Activated CD4-positive, alpha-beta memory T cell treated with anti-CD3 and anti-CD28 coated beads for 36 hours (primary cell): ENCODE results near the gene VCAN. TPM values are rescaled to one million over a fixed set of nuclear protein-coding genes. Genes with fewer than 3 reads are reported as not detected.

Experiments
- CTCF ChIA-PET: fragments of 350-600 bp; sonication (Branson Sonifier 250); formaldehyde crosslinking; loops from one replicate; lab custom pipeline; 2021; ENCODE audit warnings: antibody characterized with exemption, inconsistent platforms; lab: Charles Lee
- POLR2A ChIA-PET: fragments of 350-600 bp; sonication (Branson Sonifier 250); formaldehyde crosslinking; loops from one replicate; lab custom pipeline; 2021; ENCODE audit warnings: antibody characterized with exemption; lab: Charles Lee
- DNase-seq: peaks from one replicate; pipeline ENCODE4 v3.0.0-alpha.2; 2020
- H3K27ac Mint-ChIP-seq: one replicate; pipeline ENCODE4 v1.8.0; 2021; ENCODE audit warnings: mixed read lengths
- H3K27me3 Mint-ChIP-seq: one replicate; pipeline ENCODE4 v1.8.0; 2021; ENCODE audit warnings: mixed read lengths
- H3K36me3 Mint-ChIP-seq: one replicate; pipeline ENCODE4 v1.8.0; 2021; ENCODE audit warnings: mixed read lengths
- H3K4me1 Mint-ChIP-seq: one replicate; pipeline ENCODE4 v1.8.0; 2021; ENCODE audit warnings: low read depth, mixed read lengths
- H3K4me3 Mint-ChIP-seq: one replicate; pipeline ENCODE4 v1.8.0; 2021; ENCODE audit warnings: mild to moderate bottlenecking, mixed read lengths
- H3K9me3 Mint-ChIP-seq: one replicate; pipeline ENCODE4 v1.8.0; 2021; ENCODE audit warnings: mixed read lengths
- intact Hi-C: fragments of 100-400 bp; cut with micrococcal nuclease; formaldehyde crosslinking; loops from one replicate; pipeline ENCODE4 v1.15.1; 2023
- total RNA-seq, 2 experiments: library from RNA; stranded (reverse); gene quantifications; one replicate each; pipeline ENCODE4 v1.2.3, GENCODE V29; 2021

The VCAN gene
- total RNA-seq, 2 experiments from 2014 or later = 0.02 TPM; not detected in 1

DNA sequence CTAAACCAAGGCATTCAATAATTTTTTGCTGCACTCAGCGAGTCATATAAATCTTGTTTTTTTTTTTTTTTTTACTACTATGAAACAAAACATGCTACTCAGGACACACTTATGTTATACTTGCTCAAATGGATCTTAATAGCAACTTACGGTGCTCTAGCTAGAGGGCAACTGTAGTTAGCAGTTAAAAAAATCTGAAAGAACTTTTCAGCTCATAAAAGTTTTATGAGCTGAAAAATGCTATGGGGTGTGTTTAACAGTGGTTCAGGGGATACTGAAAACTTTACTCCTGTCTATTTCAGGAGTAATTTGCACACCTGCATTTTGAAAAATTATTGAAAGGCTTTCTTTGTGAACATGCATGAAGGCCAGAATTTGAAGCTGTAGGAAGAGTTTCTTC, 53.4 kb downstream of the VCAN start:
- intact Hi-C loops = no loop called here
- no peaks in the 10 kb centered on the region for H3K4me1 Mint-ChIP-seq
- CTCF ChIA-PET = no interaction called here
- no peak overlapping the region for H3K27ac Mint-ChIP-seq
- no peak overlapping the region for H3K4me3 Mint-ChIP-seq
- no peak for DNase-seq
- no peaks in the 10 kb centered on the region for H3K36me3 Mint-ChIP-seq
- POLR2A ChIA-PET = no interaction called here
- no peaks in the 10 kb centered on the region for H3K9me3 Mint-ChIP-seq
- peaks cover 1% of the 10 kb centered on the region for H3K27me3 Mint-ChIP-seq

DNA sequence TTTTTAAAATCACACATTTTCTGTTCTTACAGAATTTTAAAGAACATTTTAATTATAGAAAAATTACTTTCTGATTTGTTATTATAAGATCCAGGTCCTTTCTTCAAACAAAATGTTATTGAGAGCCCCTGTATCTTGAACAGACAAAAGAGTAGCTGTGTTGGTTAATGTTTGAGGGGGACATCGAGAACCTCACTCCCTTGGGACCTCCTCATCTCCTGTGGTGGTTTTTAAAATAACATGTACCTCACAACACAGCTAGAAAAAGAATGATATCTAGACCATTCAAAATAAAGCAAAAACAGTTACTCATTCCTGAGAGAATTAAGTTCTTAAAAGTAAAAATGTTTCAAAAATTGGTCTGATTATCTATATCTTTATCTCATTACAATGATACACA, 54.7 kb downstream of the VCAN start:
- H3K4me1 Mint-ChIP-seq = no peaks in the 10 kb centered on the region
- POLR2A ChIA-PET = no interaction called here
- peaks cover 1% of the 10 kb centered on the region for H3K27me3 Mint-ChIP-seq
- no peak overlapping the region for H3K27ac Mint-ChIP-seq
- no peaks in the 10 kb centered on the region for H3K36me3 Mint-ChIP-seq
- CTCF ChIA-PET = no interaction called here
- no peak overlapping the region for H3K4me3 Mint-ChIP-seq
- no peaks in the 10 kb centered on the region for H3K9me3 Mint-ChIP-seq
- no peak for DNase-seq
- intact Hi-C loops = no loop called here

DNA sequence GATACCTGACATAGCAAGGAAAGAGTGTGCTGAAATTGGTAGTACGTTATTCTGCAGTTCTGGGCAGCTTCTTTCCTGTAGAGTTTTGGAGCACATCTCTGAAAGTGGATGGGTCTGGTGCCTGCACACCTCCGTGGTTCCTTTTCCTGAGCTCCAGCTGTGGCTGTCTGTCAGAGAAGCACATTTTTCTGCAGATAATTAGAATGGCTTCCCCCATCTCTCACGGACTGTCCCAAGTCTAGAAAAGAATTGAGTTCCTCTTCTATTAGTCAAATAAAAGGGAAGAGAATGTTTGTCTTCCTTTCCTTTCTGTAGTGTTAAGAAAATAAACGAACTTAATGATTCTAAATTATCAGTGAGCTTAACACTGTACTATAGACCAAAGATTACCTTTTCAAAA, 55.7 kb downstream of the VCAN start:
- Mint-ChIP-seq H3K27me3 (peaks cover 1% of the 10 kb centered on the region), H3K27ac (no peak overlapping the region), H3K36me3 (no peaks in the 10 kb centered on the region), H3K4me1 (no peaks in the 10 kb centered on the region), H3K9me3 (no peaks in the 10 kb centered on the region), H3K4me3 (no peak overlapping the region)
- ChIA-PET CTCF (no interaction called here), POLR2A (no interaction called here)
- DNase-seq = no peak
- intact Hi-C loops = no loop called here

GRCh38 chr5:83527722-83528438, 56.3 kb downstream of the VCAN start:
- Mint-ChIP-seq H3K4me1 (no peaks in the 10 kb centered on the region), H3K36me3 (no peaks in the 10 kb centered on the region), H3K4me3 (no peak overlapping the region), H3K9me3 (no peaks in the 10 kb centered on the region), H3K27me3 (peaks cover 1% of the 10 kb centered on the region), H3K27ac (no peak overlapping the region)
- ChIA-PET CTCF (no interaction called here), POLR2A (no interaction called here)
- intact Hi-C loops = no loop called here
- DNase-seq = no peak

- Mint-ChIP-seq H3K4me1 (no peaks in the 10 kb centered on the region), H3K36me3 (no peaks in the 10 kb centered on the region), H3K27ac (no peak overlapping the region), H3K4me3 (no peak overlapping the region), H3K9me3 (no peaks in the 10 kb centered on the region), H3K27me3 (peaks cover 1% of the 10 kb centered on the region)
- POLR2A ChIA-PET = no interaction called here
- CTCF ChIA-PET = no interaction called here
- intact Hi-C loops = no loop called here
- DNase-seq = no peak
Measured at GRCh38 chr5:83528439-83528769, 56.9 kb downstream of the VCAN start.

DNA sequence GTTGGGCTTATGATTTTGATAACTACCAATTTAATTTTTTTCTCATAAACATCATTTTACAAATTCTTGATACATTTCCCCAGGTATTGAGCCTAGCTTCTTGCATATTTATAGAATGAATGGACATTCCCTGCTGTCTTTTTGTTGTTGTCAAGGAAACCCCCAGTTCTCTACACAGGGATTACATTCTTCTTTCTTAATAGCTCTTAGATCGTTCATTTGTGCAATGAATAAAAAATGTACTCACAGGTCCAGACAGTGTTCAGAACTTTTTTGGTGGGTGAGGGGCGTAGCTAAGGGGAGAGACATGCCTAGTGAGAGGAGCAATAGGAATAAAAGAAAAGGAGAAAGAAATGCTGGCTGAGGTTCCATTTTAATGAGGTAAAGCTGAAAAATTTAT, 58.6 kb downstream of the VCAN start:
- H3K36me3 Mint-ChIP-seq = no peaks in the 10 kb centered on the region
- no peak overlapping the region for H3K27ac Mint-ChIP-seq
- ChIA-PET POLR2A (no interaction called here), CTCF (no interaction called here)
- intact Hi-C loops = no loop called here
- H3K4me3 Mint-ChIP-seq = no peak overlapping the region
- no peaks in the 10 kb centered on the region for H3K4me1 Mint-ChIP-seq
- peaks cover 2% of the 10 kb centered on the region for H3K27me3 Mint-ChIP-seq
- no peaks in the 10 kb centered on the region for H3K9me3 Mint-ChIP-seq
- no peak for DNase-seq

DNA sequence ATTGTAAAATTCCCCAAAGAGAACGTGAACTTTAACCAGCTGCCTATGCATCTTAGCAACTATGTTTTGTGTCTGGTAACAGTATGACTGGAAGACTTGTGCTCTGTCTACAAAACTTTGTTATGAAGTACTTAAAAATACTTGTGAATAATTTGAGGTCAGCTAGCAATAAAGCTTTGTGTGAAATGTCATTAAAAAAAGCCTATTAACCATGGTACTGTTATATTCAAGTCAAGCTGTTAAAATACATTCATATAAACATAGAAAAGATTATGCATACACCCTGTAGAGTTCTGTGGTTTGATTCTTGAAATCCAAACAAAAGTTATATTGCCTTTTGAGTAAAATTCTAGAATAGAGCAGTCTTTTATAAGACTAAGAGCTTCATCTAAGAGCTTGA, 60.1 kb downstream of the VCAN start:
- no peaks in the 10 kb centered on the region for H3K4me1 Mint-ChIP-seq
- ChIA-PET POLR2A (no interaction called here), CTCF (no interaction called here)
- H3K27me3 Mint-ChIP-seq = peaks cover 2% of the 10 kb centered on the region
- no peaks in the 10 kb centered on the region for H3K36me3 Mint-ChIP-seq
- no peak overlapping the region for H3K4me3 Mint-ChIP-seq
- no peaks in the 10 kb centered on the region for H3K9me3 Mint-ChIP-seq
- intact Hi-C loops = no loop called here
- DNase-seq = no peak
- no peak overlapping the region for H3K27ac Mint-ChIP-seq

GRCh38 chr5:83538786-83539462, 67.4 kb downstream of the VCAN start:
- H3K4me1 Mint-ChIP-seq = peaks cover 13% of the 10 kb centered on the region
- no peak overlapping the region for H3K4me3 Mint-ChIP-seq
- no peaks in the 10 kb centered on the region for H3K9me3 Mint-ChIP-seq
- no peak for DNase-seq
- no peaks in the 10 kb centered on the region for H3K36me3 Mint-ChIP-seq
- ChIA-PET CTCF (no interaction called here), POLR2A (no interaction called here)
- H3K27me3 Mint-ChIP-seq = peaks cover 9% of the 10 kb centered on the region
- intact Hi-C loops = no loop called here
- no peak overlapping the region for H3K27ac Mint-ChIP-seq

- Mint-ChIP-seq H3K27me3 (peaks cover 9% of the 10 kb centered on the region), H3K9me3 (no peaks in the 10 kb centered on the region), H3K36me3 (no peaks in the 10 kb centered on the region), H3K4me1 (peaks cover 13% of the 10 kb centered on the region), H3K4me3 (no peak overlapping the region), H3K27ac (no peak overlapping the region)
- no peak for DNase-seq
- intact Hi-C loops = no loop called here
- ChIA-PET POLR2A (no interaction called here), CTCF (no interaction called here)
Measured at GRCh38 chr5:83539463-83539790, 67.9 kb downstream of the VCAN start.

DNA sequence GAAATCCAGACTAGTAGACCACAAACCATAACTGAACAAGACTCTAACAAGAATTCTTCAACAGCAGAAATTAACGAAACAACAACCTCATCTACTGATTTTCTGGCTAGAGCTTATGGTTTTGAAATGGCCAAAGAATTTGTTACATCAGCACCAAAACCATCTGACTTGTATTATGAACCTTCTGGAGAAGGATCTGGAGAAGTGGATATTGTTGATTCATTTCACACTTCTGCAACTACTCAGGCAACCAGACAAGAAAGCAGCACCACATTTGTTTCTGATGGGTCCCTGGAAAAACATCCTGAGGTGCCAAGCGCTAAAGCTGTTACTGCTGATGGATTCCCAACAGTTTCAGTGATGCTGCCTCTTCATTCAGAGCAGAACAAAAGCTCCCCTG, 68.6 kb downstream of the VCAN start:
- intact Hi-C loops = no loop called here
- POLR2A ChIA-PET = no interaction called here

DNA sequence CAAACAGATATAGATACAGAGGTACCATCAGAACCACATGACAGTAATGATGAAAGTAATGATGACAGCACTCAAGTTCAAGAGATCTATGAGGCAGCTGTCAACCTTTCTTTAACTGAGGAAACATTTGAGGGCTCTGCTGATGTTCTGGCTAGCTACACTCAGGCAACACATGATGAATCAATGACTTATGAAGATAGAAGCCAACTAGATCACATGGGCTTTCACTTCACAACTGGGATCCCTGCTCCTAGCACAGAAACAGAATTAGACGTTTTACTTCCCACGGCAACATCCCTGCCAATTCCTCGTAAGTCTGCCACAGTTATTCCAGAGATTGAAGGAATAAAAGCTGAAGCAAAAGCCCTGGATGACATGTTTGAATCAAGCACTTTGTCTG, 69.2 kb downstream of the VCAN start:
- CTCF ChIA-PET = no interaction called here
- peaks cover 13% of the 10 kb centered on the region for H3K4me1 Mint-ChIP-seq

More for the DNA sequence above, 68.6 kb downstream of the VCAN start:
- Mint-ChIP-seq H3K27me3 (peaks cover 9% of the 10 kb centered on the region), H3K9me3 (no peaks in the 10 kb centered on the region), H3K36me3 (no peaks in the 10 kb centered on the region), H3K27ac (no peak overlapping the region), H3K4me1 (peaks cover 13% of the 10 kb centered on the region), H3K4me3 (no peak overlapping the region)
- CTCF ChIA-PET = no interaction called here
- DNase-seq = no peak

GRCh38 chr5:83542839-83543238, 71.3 kb downstream of the VCAN start:
- Mint-ChIP-seq H3K9me3 (no peaks in the 10 kb centered on the region), H3K27ac (no peak overlapping the region), H3K4me3 (no peak overlapping the region), H3K27me3 (peaks cover 9% of the 10 kb centered on the region), H3K36me3 (no peaks in the 10 kb centered on the region), H3K4me1 (peaks cover 13% of the 10 kb centered on the region)
- ChIA-PET POLR2A (no interaction called here), CTCF (no interaction called here)
- no peak for DNase-seq
- intact Hi-C loops = no loop called here

More for the DNA sequence above, 69.2 kb downstream of the VCAN start:
- Mint-ChIP-seq H3K9me3 (no peaks in the 10 kb centered on the region), H3K27ac (no peak overlapping the region), H3K27me3 (peaks cover 10% of the 10 kb centered on the region), H3K36me3 (no peaks in the 10 kb centered on the region), H3K4me3 (no peak overlapping the region)
- no peak for DNase-seq
- POLR2A ChIA-PET = no interaction called here
- intact Hi-C loops = no loop called here

DNA sequence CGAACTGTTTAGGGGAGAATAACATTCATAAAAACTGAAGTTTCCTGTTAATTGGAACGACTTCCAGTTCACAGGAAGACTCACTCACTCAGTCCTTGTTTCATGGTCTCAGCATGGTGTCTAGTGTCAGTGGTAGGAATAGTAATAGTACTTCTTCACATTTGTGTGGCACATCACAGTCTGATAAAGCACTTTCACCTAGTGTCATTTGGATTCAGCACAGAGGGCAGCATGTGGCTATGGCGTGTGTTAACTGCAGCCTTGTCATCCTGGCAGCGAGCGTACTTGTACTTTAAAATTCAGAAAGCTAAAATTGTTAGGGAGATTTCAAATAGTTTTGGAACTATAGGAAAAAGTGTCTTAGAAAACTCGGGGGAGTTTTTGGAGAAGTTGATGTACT, 72.4 kb downstream of the VCAN start:
- no peak overlapping the region for H3K4me3 Mint-ChIP-seq
- DNase-seq = no peak
- POLR2A ChIA-PET = no interaction called here

More for the DNA sequence above, 72.4 kb downstream of the VCAN start:
- intact Hi-C loops = no loop called here
- Mint-ChIP-seq H3K4me1 (peaks cover 8% of the 10 kb centered on the region), H3K9me3 (no peaks in the 10 kb centered on the region), H3K27ac (no peak overlapping the region), H3K27me3 (peaks cover 11% of the 10 kb centered on the region), H3K36me3 (no peaks in the 10 kb centered on the region)
- CTCF ChIA-PET = no interaction called here
